HCEC 1CT (cell line): ENCODE measurements around the gene E4F1.

Source experiments
- DNase-seq: peaks from one replicate; pipeline ENCODE4 v3.0.0-alpha.2; 2017

E4F1 gene

DNA sequence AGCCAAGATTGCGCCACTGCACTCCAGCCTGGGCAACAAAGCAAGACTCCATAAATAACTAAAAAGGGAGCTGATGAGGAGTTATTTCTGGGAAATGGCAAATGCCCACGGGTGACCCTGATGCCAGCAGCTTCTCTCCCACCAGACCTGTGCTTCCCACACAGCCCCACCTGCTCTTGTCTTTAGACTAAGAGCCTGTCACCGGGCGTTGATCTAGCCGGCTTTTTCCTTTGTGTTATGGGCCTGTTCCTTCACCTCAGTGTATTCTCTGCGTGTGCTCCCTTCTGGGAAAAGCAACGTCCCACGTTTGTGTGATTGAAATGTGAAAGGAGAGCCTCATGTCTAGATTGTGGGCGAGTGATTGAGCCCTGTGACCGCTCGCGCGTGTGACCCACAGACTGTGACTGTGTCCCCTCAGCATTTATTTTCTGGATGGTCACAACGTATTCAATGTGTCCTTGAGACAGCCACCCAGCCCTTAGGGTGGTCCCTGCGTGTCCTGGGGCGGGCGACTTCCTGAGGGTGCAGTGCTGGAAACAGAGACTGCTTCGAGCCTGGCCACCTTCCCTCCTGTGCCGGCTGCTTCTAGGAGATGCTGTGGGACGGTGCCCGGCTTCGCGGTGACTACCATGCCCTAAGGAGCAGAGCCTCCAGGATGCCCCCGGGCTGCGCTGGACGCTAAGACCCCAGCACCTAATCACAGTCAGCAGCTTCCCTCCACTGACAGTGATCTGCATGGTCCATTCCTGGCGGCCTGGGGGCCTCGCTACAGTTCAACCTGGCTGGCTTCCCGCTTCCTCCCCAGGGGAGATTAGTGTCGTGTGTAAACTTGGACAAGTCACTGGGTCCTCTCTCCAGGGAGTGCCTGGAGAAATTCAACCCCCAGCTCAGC is 52.3 kb downstream of the E4F1 start:
- DNase-seq: no peak

GRCh38 chr16:2276368-2277195 is 53.2 kb downstream of the E4F1 start:
- DNase-seq: no peak

DNA sequence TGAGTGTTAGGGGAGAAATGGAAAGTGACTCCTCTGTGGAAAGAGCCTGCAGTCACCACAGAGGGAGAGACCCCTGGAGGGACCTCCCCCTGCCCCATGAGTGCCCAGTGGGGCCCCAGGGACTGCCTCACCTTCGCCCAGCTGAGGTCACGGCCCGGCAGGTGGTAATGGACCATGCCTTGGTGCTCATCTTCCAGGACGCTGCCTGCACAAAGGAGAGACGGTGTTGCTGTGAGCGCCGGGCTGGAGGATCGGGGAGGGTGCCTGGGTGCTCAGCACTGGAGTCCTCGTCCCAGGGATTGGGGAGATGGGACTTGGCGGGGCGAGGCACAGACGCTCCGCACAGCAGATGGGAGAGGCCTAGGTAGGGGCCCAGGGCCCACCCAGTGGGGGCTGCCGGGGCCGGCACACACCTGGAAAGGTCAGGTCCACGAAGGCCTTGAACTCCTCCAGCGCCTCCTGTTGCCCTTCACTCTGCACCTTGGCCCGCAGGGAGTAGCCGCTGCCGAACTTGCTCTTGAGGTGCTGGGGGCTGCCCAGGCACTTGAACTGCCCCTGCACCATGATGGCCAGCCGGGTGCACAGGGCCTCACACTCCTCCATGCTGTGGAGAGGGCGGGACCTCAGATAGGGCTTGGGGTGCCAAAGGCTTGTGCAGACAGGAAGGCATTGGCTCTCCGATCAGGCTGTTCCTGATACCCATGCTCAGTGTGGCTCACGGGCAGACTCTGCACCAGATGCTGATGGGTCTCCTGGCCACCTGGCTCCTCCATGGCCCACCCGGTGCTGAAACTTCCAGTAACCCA is 54.3 kb downstream of the E4F1 start:
- DNase-seq: no peak

DNA sequence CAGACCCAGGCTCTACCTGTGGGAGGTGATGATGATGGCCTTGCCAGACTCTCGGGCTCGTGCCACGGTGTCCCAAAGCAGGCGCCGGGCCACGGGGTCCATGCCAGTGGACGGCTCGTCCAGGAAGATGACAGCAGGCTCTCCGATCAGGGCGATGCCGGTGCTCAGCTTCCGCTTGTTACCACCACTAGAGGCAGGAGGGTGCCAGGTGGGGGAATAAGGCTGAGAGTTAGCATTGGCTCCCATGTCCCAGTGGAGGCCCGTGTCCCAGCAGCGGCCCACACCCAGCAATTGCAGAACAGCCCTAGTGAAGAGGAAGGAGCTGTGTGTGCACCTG is 54.8 kb downstream of the E4F1 start:
- DNase-seq: no peak

- DNase-seq: no peak
These were observed 55.8 kb downstream of the E4F1 start for GRCh38 chr16:2278956-2279800.

DNA sequence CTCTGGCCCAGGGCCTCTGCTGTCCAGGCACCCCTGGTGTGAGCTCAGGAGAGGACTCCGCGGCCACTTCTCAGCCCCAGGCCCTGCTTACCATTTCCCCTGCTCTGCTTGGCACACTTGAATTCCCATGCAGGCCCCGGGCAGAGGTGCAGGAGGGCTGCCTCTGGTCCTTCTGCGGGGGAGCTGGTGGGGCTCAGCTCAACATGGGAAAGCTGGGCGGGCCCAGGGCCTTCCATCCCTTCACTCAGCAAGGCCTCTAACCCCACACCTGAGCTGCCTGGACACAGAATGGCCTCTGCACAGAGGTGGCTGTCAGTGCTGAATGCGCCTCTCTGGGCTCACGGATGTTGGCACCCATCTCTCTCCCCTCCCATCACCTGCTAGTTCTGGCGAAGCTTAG is 57.1 kb downstream of the E4F1 start:
- no peak for DNase-seq

DNA sequence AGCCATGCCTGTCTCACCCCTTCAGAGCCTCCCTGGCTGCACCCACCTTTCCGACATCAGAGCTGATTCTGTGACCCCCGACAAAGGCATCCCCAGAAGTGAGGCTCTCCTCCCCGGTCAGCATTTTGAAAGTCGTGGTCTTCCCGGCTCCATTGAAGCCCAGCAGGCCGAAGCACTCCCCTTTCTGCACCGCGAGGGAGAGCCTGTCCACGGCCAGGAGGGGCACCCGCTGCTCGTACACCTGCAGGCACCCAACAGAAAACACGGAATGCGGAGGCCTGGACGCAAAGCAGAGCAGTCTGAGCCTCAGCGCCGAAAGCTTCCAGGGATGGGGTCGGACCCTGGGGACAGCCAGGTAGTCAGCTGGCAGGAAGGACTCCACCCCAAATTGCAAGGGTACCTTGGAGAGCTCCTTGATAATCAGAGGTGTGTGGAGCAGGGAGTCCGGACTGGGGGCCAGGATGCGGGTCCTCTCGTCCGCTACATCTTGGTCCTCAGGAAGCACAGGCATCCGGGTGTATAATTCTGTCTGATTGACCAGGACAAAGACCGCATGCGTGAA is 57.7 kb downstream of the E4F1 start:
- no peak for DNase-seq

GRCh38 chr16:2282262-2282661 is 58.9 kb downstream of the E4F1 start:
- DNase-seq: no peak

DNA sequence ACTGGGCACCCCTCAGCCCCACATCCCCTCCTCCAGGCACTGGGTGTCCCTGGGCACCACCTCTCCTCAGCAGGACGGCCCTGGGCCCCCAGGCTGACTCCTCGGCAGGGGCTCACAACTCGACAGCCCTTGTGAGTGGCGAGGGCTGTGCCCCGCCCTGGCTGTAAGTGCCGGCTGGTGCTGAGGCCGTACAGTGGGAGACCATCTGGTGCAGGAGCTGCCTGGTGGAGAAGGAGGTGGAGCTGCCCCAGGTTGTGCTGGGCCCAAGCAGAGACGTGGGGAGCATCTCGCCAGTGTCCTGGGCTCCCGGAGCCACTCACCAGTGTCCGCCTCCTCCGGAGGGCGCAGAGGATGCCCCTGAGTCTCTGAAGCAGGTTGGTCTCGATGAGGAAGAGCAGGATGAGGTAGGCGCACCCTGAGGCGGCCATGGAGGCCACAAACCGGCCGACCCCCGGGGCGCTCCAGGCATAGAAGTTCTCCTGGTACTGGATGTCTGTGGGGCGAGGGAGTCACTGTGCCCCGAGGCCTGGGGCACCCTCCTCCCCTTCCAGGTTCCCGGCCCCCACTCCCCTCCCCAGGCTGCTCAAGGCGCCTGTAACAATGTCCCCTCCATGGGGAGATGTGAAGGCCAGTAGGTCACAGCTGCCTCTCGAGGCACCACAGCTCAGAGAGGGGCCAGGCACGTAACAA is 59.6 kb downstream of the E4F1 start:
- DNase-seq: no peak

DNA sequence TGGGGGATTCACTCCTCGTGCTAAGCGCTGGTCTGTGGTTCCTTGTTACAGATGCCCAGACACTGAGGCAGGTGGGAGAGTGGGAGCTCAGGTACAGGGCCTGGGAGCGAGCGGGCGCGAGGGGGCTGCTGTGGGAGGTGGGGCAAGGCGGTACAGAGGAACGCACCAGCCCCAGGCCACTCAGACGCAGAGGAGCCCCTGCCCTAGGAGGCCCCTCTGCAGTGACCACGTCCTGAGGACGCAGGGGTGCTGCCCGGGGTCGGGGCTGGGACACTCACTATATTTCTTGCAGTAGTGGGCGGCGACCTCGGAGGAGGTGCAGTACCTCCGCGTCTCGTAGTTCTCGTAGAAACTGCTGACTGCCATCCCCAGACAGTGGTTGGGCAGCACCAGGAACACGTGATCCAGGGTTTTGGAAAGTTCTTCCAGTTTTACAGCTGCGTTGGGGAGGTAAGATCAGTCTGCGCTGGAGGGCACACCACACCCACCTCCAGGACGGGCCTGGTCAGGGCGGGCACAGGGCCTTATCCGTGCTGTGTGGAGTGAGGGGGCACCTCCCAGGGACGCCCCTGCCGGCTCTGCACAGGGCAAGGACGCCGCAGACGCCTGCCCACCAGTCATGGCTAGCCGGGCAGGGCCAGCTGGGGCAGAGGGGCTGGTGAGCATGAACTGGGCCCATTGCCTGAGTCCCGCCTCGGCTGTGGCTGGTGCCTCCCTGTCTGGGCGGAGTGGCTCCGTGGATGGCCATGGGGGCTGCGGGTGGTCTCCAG is 60.8 kb downstream of the E4F1 start:
- no peak for DNase-seq

DNA sequence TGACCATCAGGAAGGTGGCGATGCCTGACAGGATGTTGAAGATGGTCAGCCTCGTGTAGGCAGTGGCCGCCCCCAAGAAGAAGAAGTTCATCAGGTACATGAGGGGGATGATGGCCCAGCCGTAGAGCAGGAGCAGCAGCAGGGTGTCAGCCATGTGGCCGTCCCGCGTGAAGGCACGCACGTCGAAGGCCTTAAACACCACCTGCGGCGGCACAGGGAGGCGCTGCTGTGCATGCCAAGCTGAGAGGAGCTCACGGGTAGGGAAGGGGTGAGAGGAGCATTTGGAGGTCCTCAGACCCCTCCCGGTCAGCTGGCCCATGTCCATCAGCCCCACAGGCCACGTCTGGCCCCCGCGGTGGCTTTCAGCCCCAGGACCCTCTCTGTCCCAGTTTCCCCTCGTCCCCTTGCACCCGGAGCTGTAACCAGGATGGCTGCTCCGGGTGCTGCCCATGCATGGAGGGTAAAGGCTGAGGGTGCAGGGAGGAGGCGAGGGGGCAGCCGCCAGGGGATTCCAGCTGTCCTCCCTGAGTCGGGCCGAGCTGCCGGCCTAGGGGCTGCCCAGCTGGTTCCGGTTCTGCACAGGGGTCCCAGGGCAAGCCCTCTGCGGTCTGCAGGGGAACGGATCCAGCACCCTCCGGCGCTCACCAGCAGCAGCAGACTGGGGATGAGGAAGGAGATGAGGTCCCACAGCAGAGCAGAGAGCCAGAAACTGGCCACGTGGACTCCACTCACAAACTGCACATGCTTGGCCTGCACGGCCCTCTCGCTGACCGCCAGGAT is 61.6 kb downstream of the E4F1 start:
- DNase-seq: no peak
